Measurements from ENCODE around the gene MYO1H. TPM values are rescaled to one million over a fixed set of nuclear protein-coding genes. Genes with fewer than 3 reads are reported as not detected.

Gene MYO1H
- total and polyA plus RNA-seq, 2 of the 13 experiments (the other 11 are each of a cell fraction or from before 2014, with no cell fraction given) = not detected

- no peak; the same call in 1 of the 2 replicates for TF ChIP-seq JDP2 (CRISPR knock-in tag; IDR thresholded peaks at IDR 0.05; ENCODE audit: borderline replicate concordance)
- no peak for TF ChIP-seq ELK4 (CRISPR knock-in tag; IDR thresholded peaks at IDR 0.05; ENCODE audit: borderline replicate concordance)
- no peak for TF ChIP-seq KDM1A (CRISPR knock-in tag; IDR thresholded peaks at IDR 0.05)
- peak; percentile 77 for TF ChIP-seq SAP130 (CRISPR knock-in tag; IDR thresholded peaks at IDR 0.05; ENCODE audit: low read depth)
- TF ChIP-seq HHEX (CRISPR knock-in tag; IDR thresholded peaks at IDR 0.05) = no peak
- TF ChIP-seq SRSF9 (IDR thresholded peaks at IDR 0.05; ENCODE audit: borderline replicate concordance, insufficient read depth, low read depth, low read length, poor library complexity, severe bottlenecking) = no peak
- TF ChIP-seq ZNF841 (CRISPR knock-in tag; IDR thresholded peaks at IDR 0.05; ENCODE audit: borderline replicate concordance) = 0 out of 2 replicates have a peak, but pooled peaks have one; percentile 27
- TF ChIP-seq, protein P1, sequence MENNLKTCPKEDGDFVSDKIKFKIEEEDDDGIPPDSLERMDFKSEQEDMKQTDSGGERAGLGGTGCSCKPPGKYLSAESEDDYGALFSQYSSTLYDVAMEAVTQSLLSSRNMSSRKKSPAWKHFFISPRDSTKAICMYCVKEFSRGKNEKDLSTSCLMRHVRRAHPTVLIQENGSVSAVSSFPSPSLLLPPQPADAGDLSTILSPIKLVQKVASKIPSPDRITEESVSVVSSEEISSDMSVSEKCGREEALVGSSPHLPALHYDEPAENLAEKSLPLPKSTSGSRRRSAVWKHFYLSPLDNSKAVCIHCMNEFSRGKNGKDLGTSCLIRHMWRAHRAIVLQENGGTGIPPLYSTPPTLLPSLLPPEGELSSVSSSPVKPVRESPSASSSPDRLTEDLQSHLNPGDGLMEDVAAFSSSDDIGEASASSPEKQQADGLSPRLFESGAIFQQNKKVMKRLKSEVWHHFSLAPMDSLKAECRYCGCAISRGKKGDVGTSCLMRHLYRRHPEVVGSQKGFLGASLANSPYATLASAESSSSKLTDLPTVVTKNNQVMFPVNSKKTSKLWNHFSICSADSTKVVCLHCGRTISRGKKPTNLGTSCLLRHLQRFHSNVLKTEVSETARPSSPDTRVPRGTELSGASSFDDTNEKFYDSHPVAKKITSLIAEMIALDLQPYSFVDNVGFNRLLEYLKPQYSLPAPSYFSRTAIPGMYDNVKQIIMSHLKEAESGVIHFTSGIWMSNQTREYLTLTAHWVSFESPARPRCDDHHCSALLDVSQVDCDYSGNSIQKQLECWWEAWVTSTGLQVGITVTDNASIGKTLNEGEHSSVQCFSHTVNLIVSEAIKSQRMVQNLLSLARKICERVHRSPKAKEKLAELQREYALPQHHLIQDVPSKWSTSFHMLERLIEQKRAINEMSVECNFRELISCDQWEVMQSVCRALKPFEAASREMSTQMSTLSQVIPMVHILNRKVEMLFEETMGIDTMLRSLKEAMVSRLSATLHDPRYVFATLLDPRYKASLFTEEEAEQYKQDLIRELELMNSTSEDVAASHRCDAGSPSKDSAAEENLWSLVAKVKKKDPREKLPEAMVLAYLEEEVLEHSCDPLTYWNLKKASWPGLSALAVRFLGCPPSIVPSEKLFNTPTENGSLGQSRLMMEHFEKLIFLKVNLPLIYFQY (CRISPR knock-in tag; IDR thresholded peaks at IDR 0.05; ENCODE audit: borderline replicate concordance) = no peak
- TF ChIP-seq FLYWCH1 (CRISPR knock-in tag; IDR thresholded peaks at IDR 0.05) = 0 out of 2 replicates have a peak, but pooled peaks have one; percentile 36
- TF ChIP-seq RCOR2 (CRISPR knock-in tag; IDR thresholded peaks at IDR 0.05) = no peak
- TF ChIP-seq FOXJ3 (CRISPR knock-in tag; IDR thresholded peaks at IDR 0.05; ENCODE audit: borderline replicate concordance) = peak; percentile 60; the same call in 1 of the 2 replicates
- 0 out of 2 replicates have a peak, but pooled peaks have one; percentile 58 for TF ChIP-seq SATB2 (CRISPR knock-in tag; IDR thresholded peaks at IDR 0.05)
- no peak for TF ChIP-seq ZNF326 (CRISPR knock-in tag; IDR thresholded peaks at IDR 0.05; ENCODE audit: borderline replicate concordance)
- TF ChIP-seq RXRA (CRISPR knock-in tag; IDR thresholded peaks at IDR 0.05) = peak; percentile 33; the same call in 1 of the 2 replicates
- TF ChIP-seq, protein P2, sequence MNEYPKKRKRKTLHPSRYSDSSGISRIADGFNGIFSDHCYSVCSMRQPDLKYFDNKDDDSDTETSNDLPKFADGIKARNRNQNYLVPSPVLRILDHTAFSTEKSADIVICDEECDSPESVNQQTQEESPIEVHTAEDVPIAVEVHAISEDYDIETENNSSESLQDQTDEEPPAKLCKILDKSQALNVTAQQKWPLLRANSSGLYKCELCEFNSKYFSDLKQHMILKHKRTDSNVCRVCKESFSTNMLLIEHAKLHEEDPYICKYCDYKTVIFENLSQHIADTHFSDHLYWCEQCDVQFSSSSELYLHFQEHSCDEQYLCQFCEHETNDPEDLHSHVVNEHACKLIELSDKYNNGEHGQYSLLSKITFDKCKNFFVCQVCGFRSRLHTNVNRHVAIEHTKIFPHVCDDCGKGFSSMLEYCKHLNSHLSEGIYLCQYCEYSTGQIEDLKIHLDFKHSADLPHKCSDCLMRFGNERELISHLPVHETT (CRISPR knock-in tag; conservative IDR thresholded peaks at IDR 0.05) = peak; percentile 76
- TF ChIP-seq ZNF546 (CRISPR knock-in tag; conservative IDR thresholded peaks at IDR 0.05) = no peak
- peak; percentile 65; the same call in 1 of the 2 replicates for TF ChIP-seq ZNF614 (CRISPR knock-in tag; IDR thresholded peaks at IDR 0.05; ENCODE audit: borderline replicate concordance)
- TF ChIP-seq SIX1 (CRISPR knock-in tag; IDR thresholded peaks at IDR 0.05; ENCODE audit: borderline replicate concordance) = no peak; the same call in 1 of the 2 replicates
These were observed 129.7 kb downstream of the MYO1H start, which contains the start of the genes KCTD10 and UBE3B (continued) for GRCh38 chr12:109477185-109477962.

Measured in HepG2 (cell line).